SK-N-SH (cell line): Measurements from ENCODE around the gene RAPGEFL1. TPM values are rescaled to one million over a fixed set of nuclear protein-coding genes. Genes with fewer than 3 reads are reported as not detected.

Source experiments
- CTCF ChIA-PET: fragments of 300-600, 350-600 bp; formaldehyde crosslinking; extraction: SDS; loops from one replicate; lab custom pipeline; 2021; lab: Yijun Ruan, JAX
- POLR2A ChIA-PET: fragments of 350-600 bp; sonication (Branson Sonifier 250); formaldehyde crosslinking; extraction: SDS; loops from one replicate; lab custom pipeline; 2020; ENCODE audit warnings: antibody characterized with exemption, inconsistent platforms; lab: Yijun Ruan, JAX
- DNase-seq: peaks from one replicate; pipeline ENCODE4 v3.0.0; 2012
- H2AFZ ChIP-seq: fragments of 200-600 bp; sonication (generic); 2 replicates; pipeline ENCODE4 v1.8.1; 2016; ENCODE audit warnings: antibody characterized with exemption, mild to moderate bottlenecking, low read depth
- H3F3A ChIP-seq: fragments of 200-600 bp; sonication (generic); replicated peaks from 2 replicates; pipeline ENCODE3; 2016; ENCODE audit warnings: antibody characterized with exemption, mild to moderate bottlenecking; ENCODE audit not compliant: insufficient read depth
- H3K27ac ChIP-seq, 2 experiments: fragments of 200-500 bp in 1 of 2; fragments of 200-600 bp in 1 of 2; sonication (Bioruptor generic) in 1 of 2; sonication (generic), shearing (Covaris generic) in 1 of 2; 2 replicates each; pipeline versions ENCODE4 v1.5.1 to v1.6.1; 2014 to 2016; ENCODE audit warnings: low read depth in 2 of 2, inconsistent platforms in 1 of 2, low read length in 1 of 2, mild to moderate bottlenecking in 1 of 2, mixed read lengths in 1 of 2
- H3K27me3 ChIP-seq: fragments of 200-600 bp; sonication (generic), shearing (Covaris generic); 2 replicates; pipeline ENCODE4 v1.6.1; 2016; ENCODE audit warnings: mixed run types; ENCODE audit not compliant: insufficient read depth
- H3K36me3 ChIP-seq, 2 experiments: fragments of 200-500 bp in 1 of 2; fragments of 200-600 bp in 1 of 2; sonication (Bioruptor generic) in 1 of 2; sonication (generic) in 1 of 2; replicated peaks in 1 of 2; 2 replicates each; pipeline versions ENCODE3 to v1.5.1; 2014 to 2016; ENCODE audit warnings: low read length in 1 of 2, mild to moderate bottlenecking in 1 of 2; ENCODE audit not compliant: insufficient read depth in 2 of 2, control insufficient read depth in 1 of 2
- H3K4me1 ChIP-seq, 2 experiments: fragments of 200-500 bp in 1 of 2; fragments of 200-600 bp in 1 of 2; sonication (Bioruptor generic) in 1 of 2; sonication (generic), shearing (Covaris generic) in 1 of 2; 2 replicates each; pipeline versions ENCODE4 v1.5.1 to v1.6.1; 2014 to 2016; ENCODE audit warnings: low read depth in 1 of 2, low read length in 1 of 2, mixed run types in 1 of 2; ENCODE audit not compliant: insufficient read depth in 2 of 2, control insufficient read depth in 1 of 2
- H3K4me2 ChIP-seq: fragments of 200-600 bp; sonication (generic), shearing (Covaris generic); 2 replicates; pipeline ENCODE4 v1.6.1; 2017; ENCODE audit warnings: mixed run types
- H3K4me3 ChIP-seq, 2 experiments: fragments of 200-500 bp in 1 of 2; fragments of 200-600 bp in 1 of 2; sonication (Bioruptor generic) in 1 of 2; sonication (generic), shearing (Covaris generic) in 1 of 2; 2 replicates each; pipeline versions ENCODE4 v1.5.1 to v1.8.1; 2014 to 2016; ENCODE audit warnings: low read depth in 2 of 2, inconsistent platforms in 1 of 2, low read length in 1 of 2, mild to moderate bottlenecking in 1 of 2, mixed read lengths in 1 of 2, moderate library complexity in 1 of 2
- H3K79me2 ChIP-seq: fragments of 200-600 bp; sonication (generic); 2 replicates; pipeline ENCODE4 v1.8.1; 2017; ENCODE audit warnings: mild to moderate bottlenecking; ENCODE audit not compliant: insufficient read depth
- H3K9ac ChIP-seq: fragments of 200-600 bp; sonication (generic); 2 replicates; pipeline ENCODE4 v1.6.1; 2017; ENCODE audit warnings: mixed run types
- H3K9me2 ChIP-seq: fragments of 200-600 bp; sonication (generic); 2 replicates; pipeline ENCODE4 v1.6.1; 2017; ENCODE audit warnings: mixed run types
- H3K9me3 ChIP-seq: fragments of 200-600 bp; sonication (generic); 2 replicates; pipeline ENCODE4 v1.6.1; 2017; ENCODE audit warnings: mixed run types, mild to moderate bottlenecking, moderate library complexity
- H4K20me1 ChIP-seq: fragments of 200-600 bp; sonication (generic); 2 replicates; pipeline ENCODE4 v1.6.1; 2017; ENCODE audit warnings: mild to moderate bottlenecking, mixed run types; ENCODE audit not compliant: insufficient read depth
- ELF1 ChIP-seq: IDR thresholded peaks from 2 replicates; pipeline ENCODE4 v1.4.0; 2012
- EP300 ChIP-seq, 2 experiments: IDR thresholded peaks; 2 replicates each; pipeline versions ENCODE4 v1.4.0 to v1.6.1; 2012; ENCODE audit warnings: borderline replicate concordance in 1 of 2, low read depth in 1 of 2, low read length in 1 of 2
- FOXJ3 ChIP-seq: sonication (generic); formaldehyde crosslinking; IDR thresholded peaks from 2 replicates; pipeline ENCODE4 v1.5.1; 2020; ENCODE audit warnings: mild to moderate bottlenecking, missing genetic modification reagents
- GABPA ChIP-seq: IDR thresholded peaks from 2 replicates; pipeline ENCODE4 v1.4.0; 2012; ENCODE audit warnings: low read depth, mild to moderate bottlenecking
- GATA2 ChIP-seq: sonication (generic); formaldehyde crosslinking; IDR thresholded peaks from 2 replicates; pipeline ENCODE4 v1.5.0; 2020; ENCODE audit warnings: mild to moderate bottlenecking, missing genetic modification reagents
- IRF3 ChIP-seq: fragments of 150-350 bp; IDR thresholded peaks from 2 replicates; pipeline ENCODE4 v1.6.1; 2016; ENCODE audit warnings: mild to moderate bottlenecking, low read depth, low read length
- JUND ChIP-seq: IDR thresholded peaks from 2 replicates; pipeline ENCODE4 v1.4.0; 2012
- MEF2A ChIP-seq: IDR thresholded peaks from 2 replicates; pipeline ENCODE4 v1.4.0; 2012; ENCODE audit warnings: low read depth, borderline replicate concordance
- NRF1 ChIP-seq: IDR thresholded peaks from 2 replicates; pipeline ENCODE4 v1.6.1; 2012; ENCODE audit warnings: low read depth, mild to moderate bottlenecking, low read length
- POLR2AphosphoS5 ChIP-seq: IDR thresholded peaks from 2 replicates; pipeline ENCODE4 v1.6.1; 2012; ENCODE audit warnings: low read depth, low read length
- SIN3A ChIP-seq: IDR thresholded peaks from 2 replicates; pipeline ENCODE4 v1.6.1; 2012; ENCODE audit warnings: low read depth, mild to moderate bottlenecking, low read length, moderate library complexity, borderline replicate concordance
- TAF1 ChIP-seq: IDR thresholded peaks from 2 replicates; pipeline ENCODE4 v1.6.1; 2012; ENCODE audit warnings: low read depth, mild to moderate bottlenecking, low read length, moderate library complexity, borderline replicate concordance
- TEAD4 ChIP-seq: IDR thresholded peaks from 2 replicates; pipeline ENCODE4 v1.4.0; 2012; ENCODE audit warnings: mild to moderate bottlenecking, borderline replicate concordance; ENCODE audit not compliant: insufficient read depth
- USF2 ChIP-seq: fragments of 150-350 bp; IDR thresholded peaks from 2 replicates; pipeline ENCODE4 v1.6.1; 2017; ENCODE audit warnings: antibody characterized with exemption, low read length, low read depth, borderline replicate concordance
- WGBS: methylation state at CpG from one replicate; pipeline ENCODE4 v1.1.6; 2017; ENCODE audit warnings: low lambda C conversion rate; 5-methylcytosine and 5-hydroxymethylcytosine counted together
- polyA plus RNA-seq, 3 experiments: library from polyadenylated mRNA; depleted of rRNA; stranded (reverse); fragments of >200 nt; gene quantifications; 2 replicates each; pipeline ENCODE4 v1.2.3, GENCODE V29; 2012
- TF ChIP-seq, protein P1 (sequence below): IDR thresholded peaks from 2 replicates; pipeline ENCODE4; 2012
- TF ChIP-seq, protein P2 (sequence below): IDR thresholded peaks from 2 replicates; pipeline ENCODE4 v1.6.1; 2012; ENCODE audit warnings: mild to moderate bottlenecking, low read depth, low read length, moderate library complexity

The RAPGEFL1 gene
- polyA plus RNA-seq, 1 of the 3 experiments (the other 2 are of a cell fraction): 5.9 TPM

DNA sequence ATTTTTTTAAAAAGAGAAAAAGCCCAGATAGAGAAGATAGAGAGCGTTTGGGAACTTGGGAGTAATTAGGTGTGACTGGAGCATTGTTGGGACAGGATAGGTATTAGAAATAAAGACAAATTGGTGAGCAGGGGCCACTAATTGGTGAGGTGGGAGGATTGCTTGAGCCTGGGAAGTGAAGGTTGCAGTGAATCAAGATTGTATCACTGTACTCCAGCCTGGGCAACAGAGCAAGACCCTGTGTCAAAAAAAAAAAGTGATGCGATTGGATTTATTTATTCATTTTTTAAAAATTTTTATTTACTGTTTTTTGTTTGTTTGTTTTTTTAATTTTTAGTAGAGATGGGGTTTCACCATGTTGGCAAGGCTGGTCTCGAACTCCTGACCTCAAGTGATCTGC is 31.8 kb upstream of the RAPGEFL1 start:
- Histone ChIP-seq H3K79me2 (peaks cover 95% of the 10 kb centered on the region), H4K20me1 (no peaks in the 10 kb centered on the region), H3K4me3 (no peak overlapping the region), H3K27ac (no peak overlapping the region), H3K4me1 (peaks cover 0 to 4% of the 10 kb centered on the region in 2 experiments; a peak in 1 of 4 replicates), H2AFZ (no peak overlapping the region), H3K9me2 (no peaks in the 10 kb centered on the region), H3K9me3 (no peaks in the 10 kb centered on the region), H3K27me3 (no peaks in the 10 kb centered on the region)
- CTCF ChIA-PET: no interaction called here
- POLR2A ChIA-PET: no interaction called here
- 94% methylated on average over 3 of the region's 3 CpGs for WGBS
- TF ChIP-seq USF2 (no peak), MEF2A (no peak), GATA2 (CRISPR knock-in tag) (no peak), EP300 (IDR thresholded peaks at IDR 0.05; ENCODE audit: borderline replicate concordance in 1 of 2, low read depth in 1 of 2, low read length in 1 of 2) (no peak), FOXJ3 (CRISPR knock-in tag) (no peak), GABPA (no peak), JUND (no peak), TAF1 (no peak), ELF1 (no peak), SIN3A (no peak), NRF1 (no peak), IRF3 (no peak), TEAD4 (no peak), POLR2AphosphoS5 (no peak)
- TF ChIP-seq, protein P1, sequence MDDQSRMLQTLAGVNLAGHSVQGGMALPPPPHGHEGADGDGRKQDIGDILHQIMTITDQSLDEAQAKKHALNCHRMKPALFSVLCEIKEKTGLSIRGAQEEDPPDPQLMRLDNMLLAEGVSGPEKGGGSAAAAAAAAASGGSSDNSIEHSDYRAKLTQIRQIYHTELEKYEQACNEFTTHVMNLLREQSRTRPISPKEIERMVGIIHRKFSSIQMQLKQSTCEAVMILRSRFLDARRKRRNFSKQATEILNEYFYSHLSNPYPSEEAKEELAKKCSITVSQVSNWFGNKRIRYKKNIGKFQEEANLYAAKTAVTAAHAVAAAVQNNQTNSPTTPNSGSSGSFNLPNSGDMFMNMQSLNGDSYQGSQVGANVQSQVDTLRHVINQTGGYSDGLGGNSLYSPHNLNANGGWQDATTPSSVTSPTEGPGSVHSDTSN: no peak
- TF ChIP-seq, protein P2, sequence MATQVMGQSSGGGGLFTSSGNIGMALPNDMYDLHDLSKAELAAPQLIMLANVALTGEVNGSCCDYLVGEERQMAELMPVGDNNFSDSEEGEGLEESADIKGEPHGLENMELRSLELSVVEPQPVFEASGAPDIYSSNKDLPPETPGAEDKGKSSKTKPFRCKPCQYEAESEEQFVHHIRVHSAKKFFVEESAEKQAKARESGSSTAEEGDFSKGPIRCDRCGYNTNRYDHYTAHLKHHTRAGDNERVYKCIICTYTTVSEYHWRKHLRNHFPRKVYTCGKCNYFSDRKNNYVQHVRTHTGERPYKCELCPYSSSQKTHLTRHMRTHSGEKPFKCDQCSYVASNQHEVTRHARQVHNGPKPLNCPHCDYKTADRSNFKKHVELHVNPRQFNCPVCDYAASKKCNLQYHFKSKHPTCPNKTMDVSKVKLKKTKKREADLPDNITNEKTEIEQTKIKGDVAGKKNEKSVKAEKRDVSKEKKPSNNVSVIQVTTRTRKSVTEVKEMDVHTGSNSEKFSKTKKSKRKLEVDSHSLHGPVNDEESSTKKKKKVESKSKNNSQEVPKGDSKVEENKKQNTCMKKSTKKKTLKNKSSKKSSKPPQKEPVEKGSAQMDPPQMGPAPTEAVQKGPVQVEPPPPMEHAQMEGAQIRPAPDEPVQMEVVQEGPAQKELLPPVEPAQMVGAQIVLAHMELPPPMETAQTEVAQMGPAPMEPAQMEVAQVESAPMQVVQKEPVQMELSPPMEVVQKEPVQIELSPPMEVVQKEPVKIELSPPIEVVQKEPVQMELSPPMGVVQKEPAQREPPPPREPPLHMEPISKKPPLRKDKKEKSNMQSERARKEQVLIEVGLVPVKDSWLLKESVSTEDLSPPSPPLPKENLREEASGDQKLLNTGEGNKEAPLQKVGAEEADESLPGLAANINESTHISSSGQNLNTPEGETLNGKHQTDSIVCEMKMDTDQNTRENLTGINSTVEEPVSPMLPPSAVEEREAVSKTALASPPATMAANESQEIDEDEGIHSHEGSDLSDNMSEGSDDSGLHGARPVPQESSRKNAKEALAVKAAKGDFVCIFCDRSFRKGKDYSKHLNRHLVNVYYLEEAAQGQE: no peak
- TF ChIP-seq, all 33 proteins: peak for 0
- Histone ChIP-seq H3K36me3 (peaks cover 18 to 53% of the 10 kb centered on the region in 2 experiments), H3K9ac (no peak overlapping the region), H3K4me2 (no peak overlapping the region), H3F3A (peaks cover 4% of the 10 kb centered on the region)
- no peak for DNase-seq
